Gastroesophageal sphincter (tissue), 4 donors: ENCODE measurements around the gene SUSD3. TPM values are rescaled to one million over a fixed set of nuclear protein-coding genes. Genes with fewer than 3 reads are reported as not detected.
A peak's percentile ranks its signal among the peaks of the same experiment; 100 is the strongest.
"Not testable (repeated sequence)": the region's sequence is repeated elsewhere in the genome, so short reads cannot be mapped to it uniquely, and the experiment has no call there.

Experiments
- ATAC-seq: fragments of 150-250 bp; one replicate; pipeline ENCODE4 v1.9.1; 2016; ENCODE audit warnings: mild to moderate bottlenecking, moderate library complexity
- H3K27ac ChIP-seq, 4 donors: fragments of 200-600 bp; sonication (generic) in 3 of 4; 1 replicate in 3 of 4; 2 replicates in 1 of 4; pipeline ENCODE4 v1.5.1; 2016 to 2019
- H3K27me3 ChIP-seq: fragments of 200-600 bp; sonication (generic); one replicate; pipeline ENCODE4 v1.5.1; 2019
- H3K36me3 ChIP-seq, 2 donors: fragments of 200-600 bp; sonication (generic); one replicate each; pipeline ENCODE4 v1.5.1; 2019; ENCODE audit warnings: control low read depth in 1 of 2
- H3K4me1 ChIP-seq, 3 donors: fragments of 200-600 bp; sonication (generic); 1 replicate in 2 of 3; 2 replicates in 1 of 3; pipeline ENCODE4 v1.5.1; 2016 to 2019; ENCODE audit warnings: control low read depth in 2 of 3
- H3K4me3 ChIP-seq, 2 donors: fragments of 200-600 bp; sonication (generic); one replicate each; pipeline ENCODE4 v1.5.1; 2019; ENCODE audit warnings: mild to moderate bottlenecking in 1 of 2, moderate library complexity in 1 of 2
- H3K9me3 ChIP-seq, 3 donors: fragments of 200-600 bp; sonication (generic); one replicate each; pipeline ENCODE4 v1.5.1; 2017 to 2019; ENCODE audit warnings: control low read depth in 2 of 3
- EP300 ChIP-seq: sonication (generic); formaldehyde crosslinking; IDR thresholded peaks from one replicate; pipeline ENCODE4 v1.6.1; 2017; ENCODE audit warnings: antibody characterized with exemption, mild to moderate bottlenecking
- POLR2A ChIP-seq, 2 donors: fragments of 450-650 bp; IDR thresholded peaks; one replicate each; pipeline ENCODE4 v1.6.1; 2017; ENCODE audit warnings: antibody characterized with exemption in 2 of 2, mild to moderate bottlenecking in 2 of 2, moderate library complexity in 1 of 2
- POLR2AphosphoS5 ChIP-seq: sonication (generic); formaldehyde crosslinking; IDR thresholded peaks from one replicate; pipeline ENCODE4 v1.6.1; 2017; ENCODE audit warnings: antibody characterized with exemption
- WGBS, 2 donors: methylation state at CpG; one replicate each; pipeline ENCODE4 v1.1.5; 2018; ENCODE audit warnings: low coverage in 1 of 2; 5-methylcytosine and 5-hydroxymethylcytosine counted together
- total RNA-seq, 4 donors: library from RNA; depleted of rRNA; stranded (reverse); fragments of >200 nt; gene quantifications; one replicate each; pipeline ENCODE4 v1.1.0, GENCODE V29; 2016
- TF ChIP-seq, protein P1 (sequence below), 4 experiments: fragments of 200-600 bp in 2 of 4; fragments of 450-650 bp in 2 of 4; sonication (generic) in 1 of 4; IDR thresholded peaks; one replicate each; pipeline ENCODE4 v1.5.1; 2017 to 2019; ENCODE audit warnings: antibody characterized with exemption in 4 of 4, mild to moderate bottlenecking in 2 of 4, moderate library complexity in 2 of 4

Gene SUSD3
- total RNA-seq, 4 donors from 2014 or later = 1.5 to 4.7 (median 2.1) TPM; not detected in 1

- Histone ChIP-seq H3K4me3 (no peak overlapping the region), H3K9me3 (no peaks in the 10 kb centered on the region), H3K27me3 (no peaks in the 10 kb centered on the region), H3K36me3 (peaks cover 0 to 50% of the 10 kb centered on the region in 2 donors), H3K27ac (no peak overlapping the region), H3K4me1 (peaks cover 0 to 26% (median 9%) of the 10 kb centered on the region in 3 donors)
- no CpG with 5 or more reads among the region's 5 CpGs for WGBS, 2 donors
- TF ChIP-seq EP300 (no peak), POLR2A (IDR thresholded peaks at IDR 0.05) (no peak), POLR2AphosphoS5 (no peak)
- TF ChIP-seq, protein P1, sequence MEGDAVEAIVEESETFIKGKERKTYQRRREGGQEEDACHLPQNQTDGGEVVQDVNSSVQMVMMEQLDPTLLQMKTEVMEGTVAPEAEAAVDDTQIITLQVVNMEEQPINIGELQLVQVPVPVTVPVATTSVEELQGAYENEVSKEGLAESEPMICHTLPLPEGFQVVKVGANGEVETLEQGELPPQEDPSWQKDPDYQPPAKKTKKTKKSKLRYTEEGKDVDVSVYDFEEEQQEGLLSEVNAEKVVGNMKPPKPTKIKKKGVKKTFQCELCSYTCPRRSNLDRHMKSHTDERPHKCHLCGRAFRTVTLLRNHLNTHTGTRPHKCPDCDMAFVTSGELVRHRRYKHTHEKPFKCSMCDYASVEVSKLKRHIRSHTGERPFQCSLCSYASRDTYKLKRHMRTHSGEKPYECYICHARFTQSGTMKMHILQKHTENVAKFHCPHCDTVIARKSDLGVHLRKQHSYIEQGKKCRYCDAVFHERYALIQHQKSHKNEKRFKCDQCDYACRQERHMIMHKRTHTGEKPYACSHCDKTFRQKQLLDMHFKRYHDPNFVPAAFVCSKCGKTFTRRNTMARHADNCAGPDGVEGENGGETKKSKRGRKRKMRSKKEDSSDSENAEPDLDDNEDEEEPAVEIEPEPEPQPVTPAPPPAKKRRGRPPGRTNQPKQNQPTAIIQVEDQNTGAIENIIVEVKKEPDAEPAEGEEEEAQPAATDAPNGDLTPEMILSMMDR (IDR thresholded peaks at IDR 0.05) = no peak
- ATAC-seq = no peak
These were observed 56.5 kb downstream of the SUSD3 start for GRCh38 chr9:93114984-93115335.

DNA sequence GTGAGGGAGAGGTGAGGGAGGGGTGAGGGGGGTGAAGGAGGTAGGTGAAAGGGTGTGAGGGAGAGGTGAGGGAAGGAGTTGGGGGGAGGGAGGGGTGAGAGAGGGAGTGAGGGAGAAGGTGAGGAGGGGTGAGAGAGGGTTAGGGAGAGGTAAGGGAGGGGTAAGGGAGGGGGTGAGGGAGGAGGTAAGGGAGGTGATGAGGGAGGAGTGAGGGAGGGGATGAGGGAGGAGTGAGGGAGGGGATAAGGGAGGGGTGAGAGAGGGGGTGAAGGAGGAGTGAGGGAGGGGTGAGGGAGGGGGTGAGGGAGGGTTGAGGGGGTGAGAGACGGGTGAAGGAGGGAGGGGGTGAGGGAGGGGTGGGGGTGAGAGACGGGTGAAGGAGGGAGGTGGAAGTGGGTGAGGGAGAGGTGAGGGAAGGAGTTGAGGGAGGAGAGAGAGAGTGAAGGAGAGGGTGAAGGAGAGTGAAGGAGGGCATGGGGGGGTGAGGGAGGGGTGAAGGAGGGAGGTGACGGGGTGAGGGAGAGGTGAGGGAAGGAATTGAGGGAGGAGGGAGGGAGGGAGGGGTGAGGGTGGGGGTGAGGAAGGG is 57.1 kb downstream of the SUSD3 start:
- no peaks in the 10 kb centered on the region for H3K9me3 ChIP-seq
- no peaks in the 10 kb centered on the region for H3K27me3 ChIP-seq
- TF ChIP-seq, protein P1 (IDR thresholded peaks at IDR 0.05) = no peak
- TF ChIP-seq EP300 (no peak), POLR2A (IDR thresholded peaks at IDR 0.05) (no peak), POLR2AphosphoS5 (no peak)
- H3K27ac ChIP-seq = peak overlapping the region in 2 of 4 donors; percentile 18 to 62
- H3K4me3 ChIP-seq = no peak overlapping the region
- 43% methylated on average over 2 of the region's 3 CpGs; no CpG with 5 or more reads in 1 of the 2 donors for WGBS, 2 donors
- no peak for ATAC-seq
- peaks cover 0 to 43% of the 10 kb centered on the region in 2 donors for H3K36me3 ChIP-seq
- H3K4me1 ChIP-seq = peaks cover 3 to 26% (median 15%) of the 10 kb centered on the region in 3 donors

DNA sequence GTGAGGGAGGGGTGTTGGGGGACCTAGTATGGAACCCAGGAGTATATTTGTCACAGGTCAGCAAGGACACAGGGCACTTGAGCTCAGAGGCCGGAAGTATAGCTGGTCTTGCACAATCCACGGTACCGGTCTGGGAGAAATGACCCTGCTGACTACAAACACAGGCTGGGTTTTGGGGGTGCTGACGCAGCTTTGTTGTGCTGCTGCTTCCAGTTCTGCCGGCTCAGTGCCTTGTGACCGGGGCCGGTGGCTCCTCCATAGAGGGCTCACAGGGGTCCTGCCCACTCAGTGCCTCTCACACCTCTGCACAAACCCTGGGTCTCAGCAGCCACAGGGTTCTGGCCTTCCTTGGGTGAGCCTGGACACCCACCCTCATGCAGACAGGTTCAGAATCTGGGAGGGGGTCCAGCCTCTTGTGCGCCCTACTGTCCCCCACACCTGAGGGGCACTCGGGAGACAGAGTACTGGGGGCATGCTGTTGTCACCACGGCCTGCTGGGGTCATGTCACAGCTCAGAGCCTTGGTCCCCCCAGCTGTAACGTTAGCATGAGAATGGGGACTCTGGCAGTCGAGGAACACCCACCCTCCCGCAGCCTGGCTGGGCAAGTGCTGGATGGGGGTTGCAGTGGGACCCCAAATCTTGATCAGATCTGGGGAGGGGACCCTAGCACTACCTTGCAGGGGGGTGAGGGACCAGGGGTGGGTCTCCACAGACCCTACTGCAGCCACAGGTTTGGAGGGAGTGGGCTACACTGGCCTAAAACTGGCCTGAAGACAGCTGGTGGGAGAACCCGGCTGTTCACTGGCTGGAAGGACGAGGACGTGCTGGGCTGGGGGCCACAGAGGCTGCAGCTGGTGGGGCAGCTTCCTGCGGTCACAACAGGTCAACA is 57.8 kb downstream of the SUSD3 start:
- Histone ChIP-seq H3K4me3 (no peak overlapping the region), H3K9me3 (no peaks in the 10 kb centered on the region)

DNA sequence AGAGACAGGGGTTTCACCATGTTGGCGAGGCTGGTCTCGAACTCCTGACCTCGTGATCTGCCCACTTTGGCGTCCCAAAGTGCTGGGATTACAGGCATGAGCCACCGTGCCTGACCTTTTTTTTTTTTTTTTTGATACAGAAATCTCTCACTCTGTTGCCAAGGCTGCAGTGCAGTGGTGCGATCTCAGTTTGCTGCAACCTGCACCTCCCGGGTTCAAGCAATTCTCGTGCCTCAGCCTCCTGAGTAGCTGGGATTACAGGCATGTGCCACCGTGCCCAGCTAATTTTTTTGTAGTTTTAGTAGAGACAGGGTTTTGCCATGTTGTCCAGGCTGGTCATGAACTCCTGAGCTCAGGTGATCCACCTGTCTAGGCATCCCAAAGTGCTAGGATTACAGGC is 59.0 kb downstream of the SUSD3 start:
- 88 to 100% methylated on average over 1 to 9 of the region's 9 CpGs for whole genome bisulfite sequencing, 2 donors
- H3K36me3 ChIP-seq = peaks cover 0 to 41% of the 10 kb centered on the region in 2 donors
- not testable (repeated sequence) for H3K27me3 ChIP-seq, ATAC-seq, H3K27ac ChIP-seq, H3K9me3 ChIP-seq, H3K4me3 ChIP-seq
- H3K4me1 ChIP-seq = peaks cover 3 to 39% (median 17%) of the 10 kb centered on the region in 3 donors

More for the DNA sequence above, 57.8 kb downstream of the SUSD3 start:
- ATAC-seq = peak; percentile 48
- peak overlapping the region in 2 of 4 donors; percentile 18 to 62 for H3K27ac ChIP-seq
- H3K27me3 ChIP-seq = no peaks in the 10 kb centered on the region
- peak; percentile 46 for TF ChIP-seq POLR2AphosphoS5
- TF ChIP-seq POLR2A (IDR thresholded peaks at IDR 0.05) = peak in 1 of 2 donors; percentile 10
- TF ChIP-seq, protein P1 (IDR thresholded peaks at IDR 0.05) = no peak
- no peak for TF ChIP-seq EP300
- 53% methylated on average over 4 of the region's 17 CpGs; no CpG with 5 or more reads in 1 of the 2 donors for WGBS, 2 donors
- peaks cover 0 to 41% of the 10 kb centered on the region in 2 donors for H3K36me3 ChIP-seq
- peaks cover 3 to 32% (median 17%) of the 10 kb centered on the region in 3 donors for H3K4me1 ChIP-seq

DNA sequence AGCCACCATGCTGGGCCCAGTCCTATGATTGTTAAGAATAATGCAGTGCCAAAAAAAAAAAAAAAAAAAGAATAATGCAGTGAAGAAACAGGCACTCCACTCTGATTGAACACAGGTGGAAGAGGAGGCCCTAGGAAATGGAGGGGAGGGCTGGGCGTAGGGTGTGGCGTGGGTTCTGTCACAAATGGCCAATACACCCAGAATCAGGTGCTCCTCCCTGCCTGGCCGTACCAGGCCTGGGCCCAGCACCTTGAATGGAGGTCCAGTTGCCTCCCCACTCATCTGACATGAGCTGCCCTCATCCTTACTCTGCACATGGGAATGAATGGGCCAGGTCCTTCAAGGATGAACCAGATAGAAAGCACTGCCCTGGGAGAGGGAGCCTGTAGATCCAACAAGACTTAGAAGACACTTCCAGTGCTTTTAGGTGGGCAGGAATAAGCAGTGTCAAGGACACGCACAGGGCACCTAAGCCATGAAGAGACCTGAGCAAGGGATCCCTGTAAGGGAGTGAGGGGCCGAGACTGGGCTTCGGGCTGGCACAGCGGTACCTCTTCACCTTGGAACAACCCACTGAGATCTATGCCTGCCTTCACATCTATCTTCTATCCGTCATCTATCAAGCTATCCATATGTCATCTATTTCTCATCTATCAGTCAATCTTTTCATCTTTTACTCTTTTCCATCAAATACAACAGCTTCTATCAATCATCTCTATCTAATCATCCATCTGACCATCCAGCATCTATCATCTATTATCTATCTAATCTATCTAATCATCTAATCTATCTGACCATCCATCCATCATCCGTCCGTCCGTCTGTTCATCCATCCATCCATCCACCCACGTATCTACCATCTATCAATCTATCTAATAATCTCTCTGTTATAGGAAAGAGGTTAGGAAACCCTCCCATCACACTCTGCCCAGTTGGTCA is 59.7 kb downstream of the SUSD3 start:
- TF ChIP-seq POLR2A (IDR thresholded peaks at IDR 0.05) (no peak), POLR2AphosphoS5 (no peak), EP300 (no peak)
- TF ChIP-seq, protein P1 (IDR thresholded peaks at IDR 0.05) = no peak
- Histone ChIP-seq H3K9me3 (no peaks in the 10 kb centered on the region), H3K27me3 (no peaks in the 10 kb centered on the region), H3K4me3 (no peak overlapping the region), H3K27ac (no peak overlapping the region), H3K4me1 (peaks cover 3 to 43% (median 17%) of the 10 kb centered on the region in 3 donors), H3K36me3 (peaks cover 0 to 41% of the 10 kb centered on the region in 2 donors)
- no peak for ATAC-seq
- 94 to 96% methylated on average over 8 of the region's 12 CpGs for WGBS, 2 donors
